Adrenal gland (tissue), 12 donors: Measurements from ENCODE around the gene RBPJ. TPM values are rescaled to one million over a fixed set of nuclear protein-coding genes. Genes with fewer than 3 reads are reported as not detected.

ENCODE experiments used
- DNase-seq, 7 donors: peaks; one replicate each; pipeline ENCODE4 v3.0.0-alpha.2; 2019 to 2020
- H3K27ac ChIP-seq, 5 donors: fragments of 200-600 bp; sonication (generic) in 4 of 5; 1 replicate in 3 of 5; 2 replicates in 2 of 5; pipeline versions ENCODE4 v1.5.1 to v1.8.0; 2016 to 2020; ENCODE audit warnings: mild to moderate bottlenecking in 1 of 5
- H3K27me3 ChIP-seq: fragments of 200-600 bp; 2 replicates; pipeline ENCODE4 v1.8.0; 2021
- H3K36me3 ChIP-seq, 2 donors: fragments of 200-600 bp; replicated peaks in 1 of 2; 1 replicate in 1 of 2; 2 replicates in 1 of 2; pipeline versions ENCODE4 v1.5.1 to v1.8.0; 2018 to 2022
- H3K4me1 ChIP-seq, 2 donors: fragments of 200-600 bp; replicated peaks in 1 of 2; 1 replicate in 1 of 2; 2 replicates in 1 of 2; pipeline versions ENCODE4 v1.5.1 to v1.8.0; 2018 to 2021
- H3K4me3 ChIP-seq, 4 donors: fragments of 200-600 bp; sonication (generic) in 3 of 4; one replicate each; pipeline ENCODE4 v1.5.1; 2016 to 2018
- H3K9me3 ChIP-seq, 3 donors: fragments of 200-600 bp; sonication (generic) in 1 of 3; replicated peaks in 1 of 3; 1 replicate in 2 of 3; 2 replicates in 1 of 3; pipeline versions ENCODE4 v1.5.1 to v1.8.0; 2016 to 2021
- POLR2A ChIP-seq, 2 donors: fragments of 450-650 bp; IDR thresholded peaks; one replicate each; pipeline ENCODE4 v1.6.1; 2017; ENCODE audit warnings: antibody characterized with exemption in 2 of 2, mild to moderate bottlenecking in 2 of 2, moderate library complexity in 1 of 2
- WGBS, 4 donors: extraction: QIAGEN DNeasy Blood & Tissue Kit in 2 of 4; methylation state at CpG; one replicate each; pipeline versions ENCODE4 v1.1.5 to v1.1.7; 2013 to 2017; 5-methylcytosine and 5-hydroxymethylcytosine counted together
- intact Hi-C, 2 donors: fragments of 100-400 bp; cut with DNase I; formaldehyde crosslinking; loops; one replicate each; pipeline versions ENCODE4 v1.14.1 to v1.15.0; 2022 to 2023
- polyA plus RNA-seq, 3 donors: library from polyadenylated mRNA; stranded (reverse); fragments of 200-250 nt in 2 of 3; fragments of 350-450 nt in 1 of 3; fragmentation: Illumina TruSeq in 1 of 3; extraction: RNeasy Lipid Tissue Mini Kit (QIAGEN cat#74804) in 1 of 3; gene quantifications; one replicate each; pipeline ENCODE4 v1.2.3, GENCODE V29; 2013 to 2014
- total RNA-seq, 9 donors: library from RNA; depleted of rRNA in 4 of 9; stranded (reverse); fragments of >200 nt in 4 of 9; fragments of 120-200 nt in 1 of 9; fragmentation: NEBNext Ultra II Directional in 1 of 9; extraction: Animal tissue kit (Norgen Biotek cat#: 25700) in 1 of 9; gene quantifications; one replicate each; pipeline versions ENCODE4 v1.1.0 to v1.2.4, GENCODE V29; 2013 to 2023
- TF ChIP-seq, protein P1 (sequence below), 6 experiments: fragments of 450-650 bp in 4 of 6; fragments of 200-600 bp in 2 of 6; sonication (generic) in 1 of 6; IDR thresholded peaks; 1 replicate in 5 of 6; 2 replicates in 1 of 6; pipeline versions ENCODE4 v1.5.1 to v1.8.0; 2016 to 2021; ENCODE audit warnings: antibody characterized with exemption in 6 of 6, mild to moderate bottlenecking in 2 of 6, moderate library complexity in 1 of 6
- donor health status: healthy with polysubstance abuse.
- donor health status: Bipolar disorder and iron deficiency.
- donor health status: DM: yes; HTN: yes; CAD: no.
- donor health status: DM: no; HTN: no; CAD: no.
- donor health status: DM: no; HTN: no; CAD: no.
- donor health status: DM: yes; HTN: yes; CAD: no.

Gene RBPJ
- total and polyA plus RNA-seq, 12 donors = 23.4 to 76.1 (median 51.8) TPM

GRCh38 chr4:26441771-26442170 lies 121.0 kb downstream of the RBPJ start:
- TF ChIP-seq, protein P1, sequence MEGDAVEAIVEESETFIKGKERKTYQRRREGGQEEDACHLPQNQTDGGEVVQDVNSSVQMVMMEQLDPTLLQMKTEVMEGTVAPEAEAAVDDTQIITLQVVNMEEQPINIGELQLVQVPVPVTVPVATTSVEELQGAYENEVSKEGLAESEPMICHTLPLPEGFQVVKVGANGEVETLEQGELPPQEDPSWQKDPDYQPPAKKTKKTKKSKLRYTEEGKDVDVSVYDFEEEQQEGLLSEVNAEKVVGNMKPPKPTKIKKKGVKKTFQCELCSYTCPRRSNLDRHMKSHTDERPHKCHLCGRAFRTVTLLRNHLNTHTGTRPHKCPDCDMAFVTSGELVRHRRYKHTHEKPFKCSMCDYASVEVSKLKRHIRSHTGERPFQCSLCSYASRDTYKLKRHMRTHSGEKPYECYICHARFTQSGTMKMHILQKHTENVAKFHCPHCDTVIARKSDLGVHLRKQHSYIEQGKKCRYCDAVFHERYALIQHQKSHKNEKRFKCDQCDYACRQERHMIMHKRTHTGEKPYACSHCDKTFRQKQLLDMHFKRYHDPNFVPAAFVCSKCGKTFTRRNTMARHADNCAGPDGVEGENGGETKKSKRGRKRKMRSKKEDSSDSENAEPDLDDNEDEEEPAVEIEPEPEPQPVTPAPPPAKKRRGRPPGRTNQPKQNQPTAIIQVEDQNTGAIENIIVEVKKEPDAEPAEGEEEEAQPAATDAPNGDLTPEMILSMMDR (IDR thresholded peaks at IDR 0.05) = no peak
- TF ChIP-seq POLR2A (IDR thresholded peaks at IDR 0.05) = no peak
- intact Hi-C loops = no loop called here

DNA sequence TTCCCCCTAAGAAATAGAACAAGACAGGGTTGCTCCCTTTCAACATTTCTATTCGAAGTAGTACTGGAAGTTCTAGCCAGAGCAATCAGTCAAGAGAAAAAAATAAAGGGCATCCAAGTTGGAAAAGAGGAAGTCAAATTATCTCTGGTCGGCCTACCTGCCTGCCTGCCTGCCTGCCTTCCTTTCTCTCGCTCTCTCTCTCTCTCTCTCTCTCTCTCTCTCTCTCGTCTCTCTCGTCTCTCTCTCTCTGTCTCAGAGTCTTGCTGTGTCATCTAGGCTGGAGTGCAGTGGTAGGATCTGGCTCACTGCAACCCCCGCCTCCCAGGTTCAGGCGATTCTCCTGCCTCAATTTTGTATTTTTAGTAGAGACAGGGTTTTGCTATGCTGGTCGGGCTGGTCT lies 126.6 kb downstream of the RBPJ start:
- H3K4me1 ChIP-seq = no peaks in the 10 kb centered on the region
- no peaks in the 10 kb centered on the region for H3K36me3 ChIP-seq
- WGBS, 4 donors = 76 to 87% (median 82%) methylated on average over 7 to 8 of the region's 8 CpGs
- H3K27me3 ChIP-seq = no peaks in the 10 kb centered on the region
- H3K4me3 ChIP-seq = no peak overlapping the region
- TF ChIP-seq, protein P1 (IDR thresholded peaks at IDR 0.05) = no peak
- TF ChIP-seq POLR2A (IDR thresholded peaks at IDR 0.05) = no peak
- no peaks in the 10 kb centered on the region for H3K9me3 ChIP-seq
- no peak overlapping the region for H3K27ac ChIP-seq
- intact Hi-C loops = no loop called here
- no peak for DNase-seq

More at GRCh38 chr4:26441771-26442170, 121.0 kb downstream of the RBPJ start:
- Histone ChIP-seq H3K9me3 (no peaks in the 10 kb centered on the region), H3K4me3 (no peak overlapping the region), H3K27ac (no peak overlapping the region), H3K36me3 (no peaks in the 10 kb centered on the region), H3K27me3 (no peaks in the 10 kb centered on the region), H3K4me1 (no peaks in the 10 kb centered on the region)
- WGBS, 4 donors = 95 to 98% (median 98%) methylated on average over 5 of the region's 5 CpGs
- DNase-seq = no peak

DNA sequence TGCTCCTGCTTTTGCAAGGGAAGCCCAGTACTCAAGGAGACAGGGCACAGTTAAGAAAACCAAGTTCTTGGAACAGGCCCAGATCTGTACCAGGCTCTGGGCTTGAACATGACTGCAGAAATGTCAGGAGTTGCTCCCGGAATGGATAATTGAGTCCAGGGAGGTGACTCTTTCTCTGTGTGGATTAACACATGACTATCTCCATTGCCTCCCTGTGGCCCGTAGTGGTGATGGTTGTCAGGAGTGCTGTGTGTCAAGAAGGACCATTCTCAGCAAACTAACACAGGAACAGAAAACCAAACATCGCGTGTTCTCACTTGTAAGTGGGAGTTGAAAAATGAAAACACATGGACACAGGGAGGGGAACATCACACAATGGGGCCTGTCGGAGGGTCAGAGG lies 129.6 kb downstream of the RBPJ start:
- intact Hi-C loops = loop anchor here (5.0 to 10.0 kb wide), 3 partner anchors 274 to 564 kb away; no protein-coding TSS in a partner anchor

GRCh38 chr4:26451597-26451996 lies 130.8 kb downstream of the RBPJ start:
- Histone ChIP-seq H3K27ac (no peak overlapping the region), H3K27me3 (no peaks in the 10 kb centered on the region), H3K4me3 (no peak overlapping the region), H3K36me3 (no peaks in the 10 kb centered on the region), H3K9me3 (no peaks in the 10 kb centered on the region), H3K4me1 (no peaks in the 10 kb centered on the region)
- intact Hi-C loops = loop anchor here (5.0 to 10.0 kb wide), 3 partner anchors 273 to 563 kb away; no protein-coding TSS in a partner anchor
- no peak for DNase-seq
- 70 to 84% (median 81%) methylated on average over 3 of the region's 3 CpGs for WGBS, 4 donors
- no peak for TF ChIP-seq POLR2A (IDR thresholded peaks at IDR 0.05)
- TF ChIP-seq, protein P1 (IDR thresholded peaks at IDR 0.05) = no peak

More for the DNA sequence above, 129.6 kb downstream of the RBPJ start:
- Histone ChIP-seq H3K36me3 (no peaks in the 10 kb centered on the region), H3K9me3 (no peaks in the 10 kb centered on the region), H3K4me1 (no peaks in the 10 kb centered on the region), H3K27ac (no peak overlapping the region), H3K4me3 (no peak overlapping the region), H3K27me3 (no peaks in the 10 kb centered on the region)
- 86 to 90% (median 89%) methylated on average over 5 of the region's 5 CpGs for WGBS, 4 donors
- no peak for TF ChIP-seq POLR2A (IDR thresholded peaks at IDR 0.05)
- TF ChIP-seq, protein P1 (IDR thresholded peaks at IDR 0.05) = no peak
- no peak for DNase-seq
